ENCODE results near the gene P4HB. TPM values are rescaled to one million over a fixed set of nuclear protein-coding genes. Genes with fewer than 3 reads are reported as not detected.

P4HB gene
- total RNA-seq, 2 experiments from 2014 or later = 223 to 233 TPM

GRCh38 chr17:81824595-81824994 lies 35.7 kb downstream of the P4HB start:
- CTCF ChIA-PET = no interaction called here
- H3K36me3 Mint-ChIP-seq (ENCODE audit: low read depth) = peaks cover 8% of the 10 kb centered on the region

GRCh38 chr17:81823820-81824550 lies 36.4 kb downstream of the P4HB start:
- Histone ChIP-seq H3K4me3 (ENCODE audit: low read length) (no peak overlapping the region), H3K9me3 (ENCODE audit: control insufficient read depth in 1 of 2, insufficient read depth in 1 of 2, low read length in 2 of 2) (peaks cover 0 to 3% of the 10 kb centered on the region in 2 experiments), H3K27me3 (ENCODE audit: control insufficient read depth in 1 of 2, insufficient read depth in 2 of 2, low read length in 2 of 2) (no peaks in the 10 kb centered on the region), H3K36me3 (ENCODE audit: insufficient read depth, low read length) (peaks cover 17% of the 10 kb centered on the region), H3K4me1 (ENCODE audit: insufficient read depth, low read length) (peaks cover 9% of the 10 kb centered on the region), H3K27ac (ENCODE audit: low read depth in 1 of 2, low read length in 2 of 2) (no peak overlapping the region)
- intact Hi-C loops (cut with DNase I, micrococcal nuclease) = no loop called here
- Mint-ChIP-seq H3K27me3 (no peaks in the 10 kb centered on the region), H3K27ac (no peak overlapping the region), H3K36me3 (ENCODE audit: low read depth) (peaks cover 8% of the 10 kb centered on the region), H3K9me3 (no peaks in the 10 kb centered on the region), H3K4me1 (ENCODE audit: low read depth) (no peaks in the 10 kb centered on the region), H3K4me3 (no peak overlapping the region)
- CTCF ChIA-PET = no interaction called here
- POLR2A ChIA-PET = no interaction called here
- no peak for ATAC-seq (ENCODE audit: poor library complexity)
- no peak for TF ChIP-seq CTCF (IDR thresholded peaks at IDR 0.05)
- no peak for DNase-seq

More at GRCh38 chr17:81824595-81824994, 35.7 kb downstream of the P4HB start:
- H3K27ac Mint-ChIP-seq = no peak overlapping the region
- Histone ChIP-seq H3K4me3 (ENCODE audit: low read length) (no peak overlapping the region), H3K27ac (ENCODE audit: low read depth in 1 of 2, low read length in 2 of 2) (no peak overlapping the region), H3K4me1 (ENCODE audit: insufficient read depth, low read length) (peaks cover 9% of the 10 kb centered on the region), H3K36me3 (ENCODE audit: insufficient read depth, low read length) (peaks cover 17% of the 10 kb centered on the region), H3K9me3 (ENCODE audit: control insufficient read depth in 1 of 2, insufficient read depth in 1 of 2, low read length in 2 of 2) (no peaks in the 10 kb centered on the region), H3K27me3 (ENCODE audit: control insufficient read depth in 1 of 2, insufficient read depth in 2 of 2, low read length in 2 of 2) (no peaks in the 10 kb centered on the region)
- no peaks in the 10 kb centered on the region for H3K4me1 Mint-ChIP-seq (ENCODE audit: low read depth)
- no peaks in the 10 kb centered on the region for H3K9me3 Mint-ChIP-seq
- no peak overlapping the region for H3K4me3 Mint-ChIP-seq
- H3K27me3 Mint-ChIP-seq = no peaks in the 10 kb centered on the region
- TF ChIP-seq CTCF (IDR thresholded peaks at IDR 0.05) = no peak
- DNase-seq (no peak), ATAC-seq (ENCODE audit: poor library complexity) (no peak)
- intact Hi-C loops (cut with DNase I, micrococcal nuclease) = no loop called here
- POLR2A ChIA-PET = no interaction called here

GRCh38 chr17:81822996-81823819 lies 37.1 kb downstream of the P4HB start:
- no peak for TF ChIP-seq CTCF (IDR thresholded peaks at IDR 0.05)
- Mint-ChIP-seq H3K27me3 (no peaks in the 10 kb centered on the region), H3K4me1 (ENCODE audit: low read depth) (no peaks in the 10 kb centered on the region), H3K4me3 (no peak overlapping the region), H3K36me3 (ENCODE audit: low read depth) (peaks cover 8% of the 10 kb centered on the region), H3K9me3 (no peaks in the 10 kb centered on the region), H3K27ac (no peak overlapping the region)
- no peak for DNase-seq
- Histone ChIP-seq H3K27me3 (ENCODE audit: control insufficient read depth in 1 of 2, insufficient read depth in 2 of 2, low read length in 2 of 2) (no peaks in the 10 kb centered on the region), H3K36me3 (ENCODE audit: insufficient read depth, low read length) (peaks cover 17% of the 10 kb centered on the region), H3K4me3 (ENCODE audit: low read length) (no peak overlapping the region), H3K27ac (ENCODE audit: low read depth in 1 of 2, low read length in 2 of 2) (no peak overlapping the region), H3K9me3 (ENCODE audit: control insufficient read depth in 1 of 2, insufficient read depth in 1 of 2, low read length in 2 of 2) (peaks cover 0 to 3% of the 10 kb centered on the region in 2 experiments), H3K4me1 (ENCODE audit: insufficient read depth, low read length) (peaks cover 7% of the 10 kb centered on the region)
- ChIA-PET POLR2A (interaction anchor here (1.1 kb wide), 1 partner anchor 10 kb away, joined by 3 read pairs; the partner anchor contains the start of gene MCRIP1), CTCF (no interaction called here)
- no peak for ATAC-seq (ENCODE audit: poor library complexity)
- intact Hi-C loops (cut with DNase I, micrococcal nuclease) = no loop called here

Data from CD4-positive, alpha-beta T cell (primary cell).